ENCODE measurements around the gene ELMOD1. TPM values are rescaled to one million over a fixed set of nuclear protein-coding genes. Genes with fewer than 3 reads are reported as not detected.

ELMOD1 gene
- total and polyA plus RNA-seq, 2 of the 4 experiments (the other 2 are of a cell fraction): 0.18 to 0.29 TPM

DNA sequence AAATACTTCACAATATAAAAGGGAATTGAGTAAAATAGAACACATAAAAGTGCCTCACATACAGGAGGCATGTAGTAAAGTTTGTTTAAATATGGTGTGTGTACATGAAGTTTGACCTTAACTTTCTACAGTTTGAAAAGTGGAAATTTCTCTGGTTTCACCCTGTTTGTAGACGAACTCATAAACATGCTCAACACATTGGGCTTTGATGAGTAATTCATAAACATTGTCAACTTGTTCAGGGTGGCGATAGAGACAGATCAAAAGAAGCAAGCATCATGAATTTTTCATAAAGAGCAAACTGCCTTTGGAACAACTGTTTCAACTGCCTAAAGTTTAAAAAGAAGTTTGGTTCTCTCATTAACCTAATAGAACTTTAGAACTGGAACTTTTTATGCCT lies 111.8 kb downstream of the ELMOD1 start (continued):
- TF ChIP-seq MAFK (IDR thresholded peaks at IDR 0.05; ENCODE audit: low read depth, low read length) (no peak), NFE2L2 (IDR thresholded peaks at IDR 0.05; ENCODE audit: low read depth, low read length) (no peak), RAD21 (IDR thresholded peaks at IDR 0.05; ENCODE audit: low read length) (no peak), SMC3 (IDR thresholded peaks at IDR 0.05; ENCODE audit: low read depth, low read length) (no peak)

DNA sequence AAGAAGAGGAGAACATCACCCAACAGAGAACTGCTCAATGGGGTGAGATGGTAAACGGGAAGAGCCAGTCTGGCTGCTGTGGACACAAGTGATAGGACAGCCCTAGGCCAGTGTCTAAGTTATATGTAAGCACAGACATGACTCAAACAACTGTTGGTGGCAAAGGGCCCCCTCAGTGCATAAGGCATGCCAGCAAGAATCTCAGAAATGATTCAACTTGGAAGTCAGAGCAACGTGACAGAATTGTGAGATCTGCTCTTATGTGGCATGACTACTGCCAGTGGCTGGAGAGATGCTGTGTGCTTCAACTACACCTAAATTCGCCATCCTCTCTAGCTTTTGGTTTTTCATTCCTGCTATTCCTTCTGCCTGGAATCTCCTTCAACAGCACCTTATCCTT lies 113.5 kb downstream of the ELMOD1 start:
- no peaks in the 10 kb centered on the region for H4K20me1 ChIP-seq (ENCODE audit: insufficient read depth, low read length)
- ChIA-PET POLR2A (ENCODE audit: unreplicated experiment) (no interaction called here), CTCF (no interaction called here)
- H3K4me1 ChIP-seq (ENCODE audit: control insufficient read depth, insufficient read depth, low read length): peaks cover 4% of the 10 kb centered on the region
- no peaks in the 10 kb centered on the region for H3K36me3 ChIP-seq (ENCODE audit: control insufficient read depth, insufficient read depth, low read length)
- H3K4ac ChIP-seq (ENCODE audit: low read depth, low read length): peak overlapping the region; percentile 22
- in situ Hi-C loops (cut with MboI; ENCODE audit: low sequenced_read_pairs) (no loop called here), dilution Hi-C loops (cut with HindIII; ENCODE audit: low sequenced_read_pairs, unreplicated experiment) (no loop called here), intact Hi-C loops (cut with micrococcal nuclease) (no loop called here)
- ATAC-seq (ENCODE audit: low read depth) (peak; percentile 63), DNase-seq (peak; percentile 61)
- H3K9me3 ChIP-seq (ENCODE audit: control insufficient read depth, insufficient read depth, low read length): no peaks in the 10 kb centered on the region
- peak overlapping the region; percentile 7; the same call in 1 of the 2 replicates for H3K4me2 ChIP-seq (ENCODE audit: low read depth, low read length)
- no peaks in the 10 kb centered on the region for H3K79me1 ChIP-seq (ENCODE audit: low read depth in 1 of 2, low read length in 2 of 2)
- no peak overlapping the region for H3K56ac ChIP-seq (ENCODE audit: extremely low read depth, insufficient read depth, low read length)
- no peaks in the 10 kb centered on the region for H3K9me1 ChIP-seq (ENCODE audit: insufficient read depth, low read length)
- H2AK9ac ChIP-seq (replicated peaks; ENCODE audit: low read depth, low read length, poor library complexity): no peak overlapping the region
- H4K91ac ChIP-seq (ENCODE audit: insufficient read depth, low read depth, low read length): 0 out of 2 replicates have a peak overlapping the region, but pooled peaks have one; percentile 4
- H2BK15ac ChIP-seq (ENCODE audit: low read depth, low read length): peak overlapping the region; percentile 18; the same call in 1 of the 3 replicates
- H3K9ac ChIP-seq (ENCODE audit: low read depth, low read length): no peak overlapping the region
- H3K23ac ChIP-seq (ENCODE audit: low read depth, low read length): no peak overlapping the region; the same call in 1 of the 2 replicates
- H3K18ac ChIP-seq (ENCODE audit: low read depth, low read length): no peak overlapping the region; the same call in 1 of the 2 replicates
- no peak overlapping the region for H3K14ac ChIP-seq (replicated peaks; ENCODE audit: low read depth, low read length)
- no peak overlapping the region for H2BK20ac ChIP-seq (ENCODE audit: low read depth, low read length)
- no peak for TF ChIP-seq MAZ (IDR thresholded peaks at IDR 0.05; ENCODE audit: borderline replicate concordance, low read depth, low read length)
- 0 out of 2 replicates have a peak, but pooled peaks have one; percentile 6 for TF ChIP-seq FOS (IDR thresholded peaks at IDR 0.05; ENCODE audit: low read depth, low read length)
- no peak for TF ChIP-seq POLR2A (IDR thresholded peaks at IDR 0.05; ENCODE audit: low read depth, low read length)
- H2BK5ac ChIP-seq (ENCODE audit: low read depth, low read length, poor library complexity, severe bottlenecking): peak overlapping the region; percentile 76
- BruUV-seq (replicated peaks): no TSS peak
- H3K27ac ChIP-seq (ENCODE audit: insufficient read depth, low read length): no peak overlapping the region
- H2AFZ ChIP-seq (replicated peaks; ENCODE audit: low read length, poor library complexity): no peak overlapping the region
- H2AK5ac ChIP-seq (ENCODE audit: low read depth, low read length): no peak overlapping the region
- H4K8ac ChIP-seq (ENCODE audit: low read depth in 2 of 2, low read length in 2 of 2): no peak overlapping the region
- H3K4me3 ChIP-seq (ENCODE audit: insufficient read depth, low read depth, low read length): no peak overlapping the region
- no peak overlapping the region; the same call in 1 of the 2 replicates for H4K5ac ChIP-seq (ENCODE audit: low read depth, low read length)
- WGBS, 2 experiments (ENCODE audit: extremely low coverage in 2 of 2, insufficient read length in 1 of 2): 20% methylated on average over 1 of the region's 3 CpGs; no CpG with 5 or more reads in 1 of the 2 experiments
- peak overlapping the region; percentile 16 for H2BK120ac ChIP-seq (ENCODE audit: low read depth, low read length)
- no peaks in the 10 kb centered on the region for H3K27me3 ChIP-seq (ENCODE audit: control insufficient read depth, insufficient read depth, low read length)
